ENCODE results near the gene CRYBB1.
A peak's percentile ranks its signal among the peaks of the same experiment; 100 is the strongest.

CRYBB1 gene

DNA sequence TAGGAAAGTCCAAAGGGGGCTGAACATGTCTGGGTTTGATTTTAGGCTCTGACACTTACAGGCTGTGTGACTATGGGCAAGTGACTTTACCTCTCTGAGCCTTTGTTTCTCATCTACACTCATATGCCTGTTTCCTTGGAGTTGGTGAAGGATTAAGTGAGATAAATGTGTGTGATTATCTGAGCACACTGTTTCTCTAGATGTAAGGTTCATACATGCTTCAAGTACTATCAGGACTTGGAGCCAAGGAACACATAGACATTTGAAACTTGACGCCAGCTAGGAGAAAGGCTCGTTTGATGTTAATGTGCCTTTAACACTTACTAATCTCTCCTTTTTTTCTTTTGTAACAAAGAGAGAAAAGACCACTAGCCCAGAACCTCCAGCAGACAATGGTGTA lies 9.7 kb downstream of the CRYBB1 start:
- no peaks in the 10 kb centered on the region for H3K36me3 Mint-ChIP-seq (ENCODE audit: low read depth)
- no peaks in the 10 kb centered on the region for H3K9me3 Mint-ChIP-seq
- H3K4me1 Mint-ChIP-seq (ENCODE audit: low read depth), result peaks cover 17% of the 10 kb centered on the region
- DNase-seq (ENCODE audit: low spot score), result no peak
- H3K27ac Mint-ChIP-seq, result no peak overlapping the region
- H3K27me3 Mint-ChIP-seq (ENCODE audit: low read depth), result peaks cover 9% of the 10 kb centered on the region
- H3K4me3 Mint-ChIP-seq, result no peak overlapping the region

DNA sequence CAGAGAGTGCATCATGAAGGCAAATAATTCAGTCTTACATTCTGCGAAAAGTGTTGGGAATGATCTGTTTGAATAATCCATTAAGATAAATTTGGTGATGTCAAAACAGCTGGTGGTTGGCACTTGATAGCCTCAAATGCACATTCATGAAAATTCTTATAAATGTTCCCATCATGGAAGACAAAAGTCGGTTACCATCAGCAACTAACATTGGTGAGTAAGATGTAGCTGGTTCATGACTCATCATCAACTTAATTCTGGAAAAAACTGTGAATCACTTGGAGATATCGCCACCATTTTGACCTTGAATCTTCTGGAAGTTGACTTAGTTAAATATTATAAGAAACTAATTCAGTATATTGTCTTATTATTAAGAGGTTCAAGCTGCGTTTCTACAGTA lies 11.2 kb downstream of the CRYBB1 start:
- Mint-ChIP-seq H3K27ac (no peak overlapping the region), H3K4me3 (no peak overlapping the region)
- DNase-seq (ENCODE audit: low spot score), result no peak

DNA sequence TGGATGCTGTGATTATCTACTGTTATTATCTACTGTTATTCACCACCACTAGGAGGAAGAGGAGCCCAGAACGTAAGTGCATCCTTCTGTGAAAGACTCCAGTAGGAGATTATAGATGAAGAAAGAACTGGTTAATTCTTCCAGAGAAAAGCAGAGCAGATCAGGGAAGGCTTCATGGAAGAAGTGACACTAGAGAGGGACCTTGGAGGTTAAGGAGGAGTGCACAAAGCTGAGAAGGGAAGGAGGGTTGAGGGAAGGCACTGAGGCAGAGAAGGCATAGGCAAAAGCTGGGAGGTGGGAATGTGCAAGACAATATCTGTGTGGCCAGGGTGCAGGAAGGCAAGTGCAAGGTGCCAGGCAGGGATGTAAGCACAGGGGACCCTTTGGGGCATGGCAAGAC lies 13.5 kb downstream of the CRYBB1 start:
- no peaks in the 10 kb centered on the region for H3K36me3 Mint-ChIP-seq (ENCODE audit: low read depth)
- no peak overlapping the region for H3K4me3 Mint-ChIP-seq
- no peak overlapping the region for H3K27ac Mint-ChIP-seq

More for the DNA sequence above, 11.2 kb downstream of the CRYBB1 start:
- no peaks in the 10 kb centered on the region for H3K36me3 Mint-ChIP-seq (ENCODE audit: low read depth)
- H3K27me3 Mint-ChIP-seq (ENCODE audit: low read depth), result peaks cover 9% of the 10 kb centered on the region
- peaks cover 16% of the 10 kb centered on the region for H3K4me1 Mint-ChIP-seq (ENCODE audit: low read depth)
- no peaks in the 10 kb centered on the region for H3K9me3 Mint-ChIP-seq

DNA sequence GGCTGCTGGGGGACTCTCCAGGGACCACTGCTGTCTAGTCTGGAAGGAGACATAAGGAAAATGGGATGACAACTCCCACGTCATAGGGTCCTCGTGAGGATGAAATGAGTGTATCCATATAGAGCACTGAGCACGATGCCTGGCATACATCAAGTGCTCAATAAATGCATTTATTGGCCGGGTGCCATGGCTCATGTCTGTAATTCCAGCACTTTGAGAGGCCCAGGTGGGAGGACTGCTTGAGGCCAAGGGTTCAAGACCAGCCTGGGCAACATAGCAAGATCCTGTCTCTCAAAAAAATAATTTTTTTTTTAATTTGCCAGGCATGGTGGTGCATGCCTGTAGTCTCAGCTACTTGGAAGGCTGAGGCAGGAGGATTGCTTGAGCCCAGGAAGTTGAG lies 15.7 kb downstream of the CRYBB1 start:
- Mint-ChIP-seq H3K27ac (no peak overlapping the region), H3K4me1 (ENCODE audit: low read depth) (peaks cover 6% of the 10 kb centered on the region), H3K27me3 (ENCODE audit: low read depth) (peaks cover 16% of the 10 kb centered on the region), H3K9me3 (no peaks in the 10 kb centered on the region), H3K4me3 (no peak overlapping the region), H3K36me3 (ENCODE audit: low read depth) (no peaks in the 10 kb centered on the region)
- DNase-seq (ENCODE audit: low spot score), result no peak

More for the DNA sequence above, 13.5 kb downstream of the CRYBB1 start:
- peaks cover 11% of the 10 kb centered on the region for H3K27me3 Mint-ChIP-seq (ENCODE audit: low read depth)
- no peaks in the 10 kb centered on the region for H3K9me3 Mint-ChIP-seq
- DNase-seq (ENCODE audit: low spot score), result no peak
- H3K4me1 Mint-ChIP-seq (ENCODE audit: low read depth), result peaks cover 6% of the 10 kb centered on the region

DNA sequence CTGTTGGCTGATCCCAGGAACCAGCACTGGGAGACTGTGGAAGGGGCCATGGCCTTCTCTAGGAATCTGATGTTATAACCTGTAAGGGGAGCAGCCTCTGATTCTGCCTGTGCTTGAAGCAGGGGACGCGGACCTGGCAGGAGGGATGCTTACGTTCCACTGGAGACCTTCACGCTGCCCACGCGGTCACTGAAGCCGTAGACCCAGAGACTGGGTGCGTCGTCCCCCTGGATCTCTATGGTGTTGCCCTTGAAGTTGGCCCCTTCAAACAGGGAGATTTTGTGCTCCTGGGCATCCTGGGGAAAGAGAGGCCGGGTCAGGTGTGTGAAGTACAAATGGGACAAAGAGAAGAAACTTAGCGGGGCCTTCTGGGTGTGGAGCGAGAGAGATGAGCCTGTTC lies 16.1 kb downstream of the CRYBB1 start:
- Mint-ChIP-seq H3K4me3 (no peak overlapping the region), H3K27me3 (ENCODE audit: low read depth) (peaks cover 19% of the 10 kb centered on the region), H3K27ac (no peak overlapping the region), H3K9me3 (no peaks in the 10 kb centered on the region), H3K36me3 (ENCODE audit: low read depth) (no peaks in the 10 kb centered on the region), H3K4me1 (ENCODE audit: low read depth) (peaks cover 9% of the 10 kb centered on the region)
- DNase-seq (ENCODE audit: low spot score), result no peak

DNA sequence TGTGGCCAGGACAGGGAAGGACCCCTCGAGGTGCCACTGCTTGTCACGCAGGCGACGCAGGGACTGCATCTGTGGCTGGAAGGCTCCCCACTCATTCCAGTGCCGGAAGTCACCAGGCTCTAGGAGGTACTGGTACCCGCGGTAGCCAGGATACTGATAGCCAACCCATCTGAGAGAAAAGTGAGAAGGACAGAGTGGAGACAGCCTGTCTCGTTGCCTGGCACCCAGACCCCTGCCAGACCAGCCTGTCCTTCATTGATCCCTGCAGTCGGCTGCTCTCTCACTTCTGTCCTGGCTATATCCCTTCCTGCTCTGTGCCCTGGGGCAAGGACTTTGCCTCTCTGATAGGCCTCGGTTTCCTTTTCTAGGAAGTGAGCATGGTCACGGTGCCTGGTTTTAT lies 18.3 kb downstream of the CRYBB1 start:
- H3K4me1 Mint-ChIP-seq (ENCODE audit: low read depth), result peaks cover 8% of the 10 kb centered on the region
- H3K4me3 Mint-ChIP-seq, result no peak overlapping the region
- no peaks in the 10 kb centered on the region for H3K36me3 Mint-ChIP-seq (ENCODE audit: low read depth)
- H3K27ac Mint-ChIP-seq, result no peak overlapping the region
- H3K27me3 Mint-ChIP-seq (ENCODE audit: low read depth), result peaks cover 22% of the 10 kb centered on the region
- no peak for DNase-seq (ENCODE audit: low spot score)
- H3K9me3 Mint-ChIP-seq, result no peaks in the 10 kb centered on the region

DNA sequence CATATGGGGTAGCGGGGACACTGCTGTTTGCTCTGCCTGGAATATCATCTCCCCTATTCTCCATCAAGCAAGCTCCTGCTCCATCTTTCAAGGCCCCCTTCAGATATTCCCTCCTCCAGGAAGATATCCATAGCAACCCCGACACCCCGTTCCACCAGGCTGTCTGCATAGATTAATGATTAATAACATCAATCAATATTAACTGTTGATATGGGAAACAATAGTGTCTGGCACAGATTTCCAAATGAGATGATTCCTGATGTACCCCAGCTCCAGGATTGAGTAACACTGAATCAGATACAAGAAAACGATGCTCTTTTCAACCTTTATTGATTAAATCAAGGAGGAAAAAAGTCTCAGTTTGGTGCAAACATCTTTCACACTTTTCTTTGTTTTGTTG lies 20.3 kb downstream of the CRYBB1 start:
- peaks cover 19% of the 10 kb centered on the region for H3K4me1 Mint-ChIP-seq (ENCODE audit: low read depth)
- peaks cover 22% of the 10 kb centered on the region for H3K27me3 Mint-ChIP-seq (ENCODE audit: low read depth)
- H3K4me3 Mint-ChIP-seq, result no peak overlapping the region
- H3K9me3 Mint-ChIP-seq, result no peaks in the 10 kb centered on the region
- H3K27ac Mint-ChIP-seq, result no peak overlapping the region
- no peaks in the 10 kb centered on the region for H3K36me3 Mint-ChIP-seq (ENCODE audit: low read depth)
- DNase-seq (ENCODE audit: low spot score), result no peak

DNA sequence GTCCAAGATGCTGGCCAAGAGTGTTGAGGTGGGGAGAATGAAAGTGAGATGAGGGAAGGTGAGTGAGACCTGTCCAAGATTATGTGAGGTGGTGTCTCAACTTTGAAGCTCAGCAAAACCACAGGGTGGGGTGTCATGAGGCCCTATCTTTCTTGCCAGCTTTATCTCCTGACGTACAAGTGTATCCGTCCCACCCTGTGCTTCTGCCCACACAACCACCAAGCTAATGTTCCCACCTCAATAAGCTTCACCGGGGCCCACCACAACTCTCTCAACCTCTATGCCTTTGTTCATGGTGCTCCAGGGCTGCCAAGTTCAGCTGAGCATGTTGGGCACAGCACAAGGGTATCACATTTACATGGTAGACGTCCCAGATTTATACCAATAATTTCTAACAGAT lies 20.8 kb downstream of the CRYBB1 start:
- peaks cover 22% of the 10 kb centered on the region for H3K27me3 Mint-ChIP-seq (ENCODE audit: low read depth)
- no peak overlapping the region for H3K4me3 Mint-ChIP-seq
- H3K27ac Mint-ChIP-seq, result no peak overlapping the region

DNA sequence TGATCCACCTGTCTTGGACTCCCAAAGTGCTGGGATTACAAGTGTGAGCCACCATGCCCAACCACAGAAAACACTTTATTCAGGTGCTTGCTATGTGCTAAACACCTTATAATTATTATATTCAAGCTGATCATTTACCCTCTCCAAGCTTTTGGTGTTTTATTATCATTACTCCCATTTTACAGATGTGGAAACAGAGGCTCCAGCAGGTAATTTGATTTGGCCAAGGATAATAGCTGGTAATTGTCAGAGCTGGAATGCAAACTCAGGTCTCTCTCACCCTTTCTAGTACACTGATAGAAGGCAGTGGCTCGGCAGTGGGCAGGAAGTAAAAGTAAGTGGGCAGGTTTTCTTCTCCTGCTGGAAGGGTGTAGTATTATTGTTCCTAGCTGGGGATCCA lies 24.1 kb downstream of the CRYBB1 start:
- Mint-ChIP-seq H3K9me3 (no peaks in the 10 kb centered on the region), H3K4me1 (ENCODE audit: low read depth) (peaks cover 33% of the 10 kb centered on the region), H3K27me3 (ENCODE audit: low read depth) (peaks cover 16% of the 10 kb centered on the region), H3K27ac (no peak overlapping the region), H3K4me3 (no peak overlapping the region), H3K36me3 (ENCODE audit: low read depth) (no peaks in the 10 kb centered on the region)
- DNase-seq (ENCODE audit: low spot score), result no peak

More for the DNA sequence above, 20.8 kb downstream of the CRYBB1 start:
- DNase-seq (ENCODE audit: low spot score), result no peak
- Mint-ChIP-seq H3K36me3 (ENCODE audit: low read depth) (no peaks in the 10 kb centered on the region), H3K9me3 (no peaks in the 10 kb centered on the region), H3K4me1 (ENCODE audit: low read depth) (peaks cover 23% of the 10 kb centered on the region)

DNA sequence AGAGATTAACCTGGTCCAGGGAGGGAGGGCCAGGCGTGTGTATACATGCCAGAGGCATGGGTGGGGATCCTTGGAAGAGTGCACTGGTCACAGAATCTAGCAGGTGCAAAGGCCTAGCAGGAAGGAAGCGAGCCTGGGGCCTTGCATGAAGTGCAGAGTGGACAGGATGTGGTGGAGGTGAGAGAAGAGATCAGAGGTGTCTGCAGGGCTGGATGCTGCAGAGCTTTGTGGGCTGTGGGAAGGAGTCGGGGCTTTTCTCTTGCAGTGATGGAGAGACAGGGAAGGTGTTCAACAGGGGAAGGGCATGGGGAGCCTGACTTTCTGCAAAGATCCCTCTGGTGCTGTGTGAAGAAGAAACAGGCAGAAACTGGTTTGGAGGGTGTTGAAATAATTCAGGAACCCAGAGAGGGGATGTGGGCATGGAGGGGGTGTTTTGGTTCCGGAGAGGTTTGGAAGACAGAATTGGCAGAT lies 25.4 kb downstream of the CRYBB1 start:
- DNase-seq (ENCODE audit: low spot score), result peak; percentile 21
- H3K27me3 Mint-ChIP-seq (ENCODE audit: low read depth), result peaks cover 9% of the 10 kb centered on the region
- peaks cover 7% of the 10 kb centered on the region for H3K36me3 Mint-ChIP-seq (ENCODE audit: low read depth)
- peak overlapping the region; percentile 72 for H3K4me3 Mint-ChIP-seq
- peak overlapping the region; percentile 76 for H3K27ac Mint-ChIP-seq
- H3K4me1 Mint-ChIP-seq (ENCODE audit: low read depth), result peaks cover 39% of the 10 kb centered on the region
- no peaks in the 10 kb centered on the region for H3K9me3 Mint-ChIP-seq

DNA sequence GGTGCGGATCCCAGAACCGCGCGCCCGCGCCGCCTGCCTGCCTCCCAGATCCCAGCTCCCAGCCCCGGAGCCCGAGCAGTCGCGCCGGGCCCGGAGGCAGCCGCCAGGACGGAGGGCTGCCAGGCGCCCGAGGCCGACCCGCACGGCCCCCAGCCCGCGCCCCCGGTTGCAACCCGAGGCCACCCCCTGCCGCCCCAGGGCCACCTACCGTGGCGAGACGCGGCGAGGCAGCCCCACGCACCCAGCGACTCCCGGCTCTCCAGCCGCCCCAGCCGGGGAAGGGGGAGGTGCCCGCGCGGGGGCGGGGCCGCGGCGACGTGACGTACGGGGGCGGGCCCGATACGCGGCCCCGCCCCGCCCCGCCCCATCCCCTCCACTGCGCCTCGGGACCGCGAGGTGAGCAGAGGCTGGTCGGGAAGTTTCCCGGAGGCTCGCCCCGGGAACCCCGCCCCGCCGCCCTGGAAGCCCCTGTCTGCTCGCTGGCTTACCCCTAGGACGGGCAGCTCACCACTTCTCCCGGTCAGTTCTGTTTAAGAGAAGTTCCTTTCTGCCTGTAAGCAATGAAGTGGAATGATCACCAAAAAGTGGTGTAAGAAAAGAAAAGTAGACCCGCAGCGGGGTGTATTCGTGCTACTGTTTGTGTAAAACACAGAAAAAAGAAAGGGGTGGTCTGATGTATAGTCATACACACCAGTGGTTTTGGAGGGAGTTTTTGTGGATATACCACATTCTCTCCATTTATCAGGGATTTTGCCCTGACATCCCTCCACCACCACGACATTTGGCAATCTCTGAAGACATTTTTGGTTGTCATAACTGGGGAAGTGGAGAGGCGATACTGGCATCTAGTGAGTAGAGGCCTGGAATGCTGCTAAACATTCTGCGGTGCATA lies 27.7 kb downstream of the CRYBB1 start, which contains the start of gene TPST2:
Gene TPST2 (minus strand): TSS at position 288 of the 892 bp plus-strand sequence. CDS start 48,502 bp downstream, outside the sequence.
- H3K4me1 Mint-ChIP-seq (ENCODE audit: low read depth), result peaks cover 47% of the 10 kb centered on the region
- H3K27ac Mint-ChIP-seq, result peak within 1 kb of the TSS; percentile 76
- peak within 1 kb of the TSS; percentile 86 for H3K4me3 Mint-ChIP-seq

DNA sequence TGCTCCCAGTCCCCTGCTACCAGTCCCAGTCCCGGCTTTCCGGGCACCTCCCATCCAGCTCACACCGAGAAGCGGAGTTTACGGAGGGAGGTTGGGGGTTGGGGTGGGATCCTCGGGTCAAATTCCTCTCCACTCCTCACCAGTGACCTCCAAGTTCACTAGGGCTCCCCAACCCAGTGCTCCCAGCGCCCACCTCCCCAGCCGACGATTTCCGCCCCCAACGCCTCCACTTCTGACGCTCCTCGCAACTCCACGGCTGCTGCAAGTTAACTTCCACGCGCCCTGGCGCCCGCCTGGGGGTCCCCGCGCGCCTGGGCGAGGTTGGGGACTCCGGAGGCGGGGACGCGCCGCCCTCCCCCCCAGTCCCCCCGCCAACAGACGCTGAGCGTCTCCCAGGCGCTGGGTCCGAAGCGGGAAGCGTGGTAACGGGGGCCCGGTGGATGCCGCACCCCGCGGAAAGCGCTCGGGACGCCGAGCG lies 28.4 kb downstream of the CRYBB1 start:
- Mint-ChIP-seq H3K27ac (peak overlapping the region; percentile 64), H3K9me3 (no peaks in the 10 kb centered on the region), H3K27me3 (ENCODE audit: low read depth) (no peaks in the 10 kb centered on the region), H3K4me3 (peak overlapping the region; percentile 86), H3K4me1 (ENCODE audit: low read depth) (peaks cover 50% of the 10 kb centered on the region), H3K36me3 (ENCODE audit: low read depth) (peaks cover 8% of the 10 kb centered on the region)
- DNase-seq (ENCODE audit: low spot score), result peak; percentile 35

More for the DNA sequence above, 27.7 kb downstream of the CRYBB1 start, which contains the start of gene TPST2:
- Mint-ChIP-seq H3K9me3 (no peaks in the 10 kb centered on the region), H3K36me3 (ENCODE audit: low read depth) (peaks cover 8% of the 10 kb centered on the region), H3K27me3 (ENCODE audit: low read depth) (no peaks in the 10 kb centered on the region)
- DNase-seq (ENCODE audit: low spot score), result peak; percentile 73

DNA sequence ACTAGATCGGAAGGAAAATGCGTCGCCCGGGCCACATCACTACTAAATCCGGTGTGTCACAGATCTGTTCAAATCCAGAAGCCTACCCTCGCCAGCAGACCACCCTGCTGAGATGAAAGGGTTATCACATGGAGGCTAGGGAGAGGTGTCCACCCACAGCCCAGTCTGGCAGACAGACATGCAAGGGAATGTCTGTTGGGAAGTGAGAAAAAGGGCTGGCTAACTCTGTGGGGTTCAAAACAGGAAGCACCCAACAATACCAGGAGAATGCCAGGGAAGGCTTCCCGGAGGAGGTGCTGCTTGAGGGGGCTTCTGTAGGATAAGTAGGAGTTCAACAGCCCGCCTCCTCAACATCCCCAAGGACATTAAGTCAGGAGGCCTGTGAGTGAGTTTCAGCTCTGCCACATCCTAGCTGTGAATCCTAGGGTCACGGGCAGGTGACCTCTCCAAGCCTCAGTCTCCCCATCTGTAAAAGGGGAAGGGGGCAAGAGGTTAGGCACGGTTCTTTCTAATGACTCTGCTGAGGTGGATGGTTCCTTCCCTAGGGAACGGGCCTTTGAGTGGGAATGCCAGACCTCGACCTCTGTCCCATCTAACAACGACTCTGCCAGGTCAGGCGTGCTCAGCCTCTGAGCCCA lies 29.0 kb downstream of the CRYBB1 start:
- peaks cover 49% of the 10 kb centered on the region for H3K4me1 Mint-ChIP-seq (ENCODE audit: low read depth)

More for the DNA sequence above, 29.0 kb downstream of the CRYBB1 start:
- DNase-seq (ENCODE audit: low spot score), result no peak
- peaks cover 8% of the 10 kb centered on the region for H3K36me3 Mint-ChIP-seq (ENCODE audit: low read depth)
- peak overlapping the region; percentile 86 for H3K4me3 Mint-ChIP-seq
- H3K27me3 Mint-ChIP-seq (ENCODE audit: low read depth), result no peaks in the 10 kb centered on the region
- H3K27ac Mint-ChIP-seq, result peak overlapping the region; percentile 64
- no peaks in the 10 kb centered on the region for H3K9me3 Mint-ChIP-seq
